ENCODE results near the gene PDZD7.

Gene PDZD7

GRCh38 chr10:101012525-101013364 lies 18.2 kb downstream of the PDZD7 start (continued):
- TF ChIP-seq, protein P1, sequence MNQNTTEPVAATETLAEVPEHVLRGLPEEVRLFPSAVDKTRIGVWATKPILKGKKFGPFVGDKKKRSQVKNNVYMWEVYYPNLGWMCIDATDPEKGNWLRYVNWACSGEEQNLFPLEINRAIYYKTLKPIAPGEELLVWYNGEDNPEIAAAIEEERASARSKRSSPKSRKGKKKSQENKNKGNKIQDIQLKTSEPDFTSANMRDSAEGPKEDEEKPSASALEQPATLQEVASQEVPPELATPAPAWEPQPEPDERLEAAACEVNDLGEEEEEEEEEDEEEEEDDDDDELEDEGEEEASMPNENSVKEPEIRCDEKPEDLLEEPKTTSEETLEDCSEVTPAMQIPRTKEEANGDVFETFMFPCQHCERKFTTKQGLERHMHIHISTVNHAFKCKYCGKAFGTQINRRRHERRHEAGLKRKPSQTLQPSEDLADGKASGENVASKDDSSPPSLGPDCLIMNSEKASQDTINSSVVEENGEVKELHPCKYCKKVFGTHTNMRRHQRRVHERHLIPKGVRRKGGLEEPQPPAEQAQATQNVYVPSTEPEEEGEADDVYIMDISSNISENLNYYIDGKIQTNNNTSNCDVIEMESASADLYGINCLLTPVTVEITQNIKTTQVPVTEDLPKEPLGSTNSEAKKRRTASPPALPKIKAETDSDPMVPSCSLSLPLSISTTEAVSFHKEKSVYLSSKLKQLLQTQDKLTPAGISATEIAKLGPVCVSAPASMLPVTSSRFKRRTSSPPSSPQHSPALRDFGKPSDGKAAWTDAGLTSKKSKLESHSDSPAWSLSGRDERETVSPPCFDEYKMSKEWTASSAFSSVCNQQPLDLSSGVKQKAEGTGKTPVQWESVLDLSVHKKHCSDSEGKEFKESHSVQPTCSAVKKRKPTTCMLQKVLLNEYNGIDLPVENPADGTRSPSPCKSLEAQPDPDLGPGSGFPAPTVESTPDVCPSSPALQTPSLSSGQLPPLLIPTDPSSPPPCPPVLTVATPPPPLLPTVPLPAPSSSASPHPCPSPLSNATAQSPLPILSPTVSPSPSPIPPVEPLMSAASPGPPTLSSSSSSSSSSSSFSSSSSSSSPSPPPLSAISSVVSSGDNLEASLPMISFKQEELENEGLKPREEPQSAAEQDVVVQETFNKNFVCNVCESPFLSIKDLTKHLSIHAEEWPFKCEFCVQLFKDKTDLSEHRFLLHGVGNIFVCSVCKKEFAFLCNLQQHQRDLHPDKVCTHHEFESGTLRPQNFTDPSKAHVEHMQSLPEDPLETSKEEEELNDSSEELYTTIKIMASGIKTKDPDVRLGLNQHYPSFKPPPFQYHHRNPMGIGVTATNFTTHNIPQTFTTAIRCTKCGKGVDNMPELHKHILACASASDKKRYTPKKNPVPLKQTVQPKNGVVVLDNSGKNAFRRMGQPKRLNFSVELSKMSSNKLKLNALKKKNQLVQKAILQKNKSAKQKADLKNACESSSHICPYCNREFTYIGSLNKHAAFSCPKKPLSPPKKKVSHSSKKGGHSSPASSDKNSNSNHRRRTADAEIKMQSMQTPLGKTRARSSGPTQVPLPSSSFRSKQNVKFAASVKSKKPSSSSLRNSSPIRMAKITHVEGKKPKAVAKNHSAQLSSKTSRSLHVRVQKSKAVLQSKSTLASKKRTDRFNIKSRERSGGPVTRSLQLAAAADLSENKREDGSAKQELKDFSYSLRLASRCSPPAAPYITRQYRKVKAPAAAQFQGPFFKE (tag by site-specific recombination; IDR thresholded peaks at IDR 0.05; ENCODE audit: borderline replicate concordance) = no peak
- TF ChIP-seq ZBTB20 (tag by site-specific recombination; IDR thresholded peaks at IDR 0.05) (no peak), ZNF843 (tag by site-specific recombination; IDR thresholded peaks at IDR 0.05) (0 out of 2 replicates have a peak, but pooled peaks have one; percentile 14), ZNF76 (tag by site-specific recombination; IDR thresholded peaks at IDR 0.05; ENCODE audit: borderline replicate concordance, low read depth) (no peak), REPIN1 (tag by site-specific recombination; IDR thresholded peaks at IDR 0.05; ENCODE audit: low read depth) (no peak), ZFP41 (tag by site-specific recombination; IDR thresholded peaks at IDR 0.05; ENCODE audit: borderline replicate concordance) (no peak), KLF9 (tag by site-specific recombination; IDR thresholded peaks at IDR 0.05; ENCODE audit: low read depth) (peak; percentile 65; the same call in 1 of the 2 replicates), ZNF785 (tag by site-specific recombination; IDR thresholded peaks at IDR 0.05) (0 out of 2 replicates have a peak, but pooled peaks have one; percentile 22), ZNF266 (tag by site-specific recombination; IDR thresholded peaks at IDR 0.05; ENCODE audit: low read depth) (no peak), GLIS2 (tag by site-specific recombination; IDR thresholded peaks at IDR 0.05) (peak; percentile 51; the same call in 1 of the 2 replicates), KLF10 (tag by site-specific recombination; IDR thresholded peaks at IDR 0.05) (no peak), GLI4 (tag by site-specific recombination; IDR thresholded peaks at IDR 0.05) (no peak), GLIS1 (tag by site-specific recombination; IDR thresholded peaks at IDR 0.05) (peak; percentile 14; the same call in 1 of the 2 replicates), ZNF280C (tag by site-specific recombination; IDR thresholded peaks at IDR 0.05) (no peak), ZNF140 (tag by site-specific recombination; IDR thresholded peaks at IDR 0.05) (no peak), ZNF148 (tag by site-specific recombination; IDR thresholded peaks at IDR 0.05; ENCODE audit: borderline replicate concordance) (no peak), ZNF600 (tag by site-specific recombination; IDR thresholded peaks at IDR 0.05) (peak; percentile 70; the same call in 1 of the 2 replicates), ZNF423 (tag by site-specific recombination; IDR thresholded peaks at IDR 0.05) (no peak), ZNF132 (tag by site-specific recombination; IDR thresholded peaks at IDR 0.05; ENCODE audit: borderline replicate concordance) (no peak), PRDM10 (tag by site-specific recombination; IDR thresholded peaks at IDR 0.05) (peak; percentile 50; the same call in 1 of the 2 replicates), ZBTB8A (tag by site-specific recombination; IDR thresholded peaks at IDR 0.05) (0 out of 2 replicates have a peak, but pooled peaks have one; percentile 17)
- TF ChIP-seq, protein P2, sequence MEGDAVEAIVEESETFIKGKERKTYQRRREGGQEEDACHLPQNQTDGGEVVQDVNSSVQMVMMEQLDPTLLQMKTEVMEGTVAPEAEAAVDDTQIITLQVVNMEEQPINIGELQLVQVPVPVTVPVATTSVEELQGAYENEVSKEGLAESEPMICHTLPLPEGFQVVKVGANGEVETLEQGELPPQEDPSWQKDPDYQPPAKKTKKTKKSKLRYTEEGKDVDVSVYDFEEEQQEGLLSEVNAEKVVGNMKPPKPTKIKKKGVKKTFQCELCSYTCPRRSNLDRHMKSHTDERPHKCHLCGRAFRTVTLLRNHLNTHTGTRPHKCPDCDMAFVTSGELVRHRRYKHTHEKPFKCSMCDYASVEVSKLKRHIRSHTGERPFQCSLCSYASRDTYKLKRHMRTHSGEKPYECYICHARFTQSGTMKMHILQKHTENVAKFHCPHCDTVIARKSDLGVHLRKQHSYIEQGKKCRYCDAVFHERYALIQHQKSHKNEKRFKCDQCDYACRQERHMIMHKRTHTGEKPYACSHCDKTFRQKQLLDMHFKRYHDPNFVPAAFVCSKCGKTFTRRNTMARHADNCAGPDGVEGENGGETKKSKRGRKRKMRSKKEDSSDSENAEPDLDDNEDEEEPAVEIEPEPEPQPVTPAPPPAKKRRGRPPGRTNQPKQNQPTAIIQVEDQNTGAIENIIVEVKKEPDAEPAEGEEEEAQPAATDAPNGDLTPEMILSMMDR (tag by site-specific recombination; IDR thresholded peaks at IDR 0.05) = peak; percentile 98
